T-helper 2 cell treated with Interferon-gamma antibody and Interleukin-4, amounts not matched to agents 5 μg/mL and 100 μg/mL, for 36 hours (primary cell): ENCODE results near the gene ZMYND15.
A peak's percentile ranks its signal among the peaks of the same experiment; 100 is the strongest.
"Not testable (repeated sequence)": the region's sequence is repeated elsewhere in the genome, so short reads cannot be mapped to it uniquely, and the experiment has no call there.

Source experiments
- DNase-seq: peaks from one replicate; pipeline ENCODE4 v3.0.0; 2021; ENCODE audit warnings: low spot score
- H3K27ac Mint-ChIP-seq: one replicate; pipeline ENCODE4 v1.8.0; 2021; ENCODE audit warnings: mild to moderate bottlenecking, mixed read lengths
- H3K27me3 Mint-ChIP-seq: one replicate; pipeline ENCODE4 v1.8.0; 2021; ENCODE audit warnings: low read depth, mixed read lengths
- H3K36me3 Mint-ChIP-seq: one replicate; pipeline ENCODE4 v1.8.0; 2021; ENCODE audit warnings: low read depth, mixed read lengths
- H3K4me1 Mint-ChIP-seq: one replicate; pipeline ENCODE4 v1.8.0; 2021; ENCODE audit warnings: low read depth, mixed read lengths
- H3K4me3 Mint-ChIP-seq: one replicate; pipeline ENCODE4 v1.8.0; 2022; ENCODE audit warnings: mild to moderate bottlenecking, moderate library complexity, mixed read lengths
- H3K9me3 Mint-ChIP-seq: one replicate; pipeline ENCODE4 v1.8.0; 2021; ENCODE audit warnings: mixed read lengths

Gene ZMYND15

GRCh38 chr17:4709794-4710692, 29.6 kb upstream of the ZMYND15 start, which contains the start of gene ARRB2:
TSS of gene ARRB2 (plus strand) at chr17:4710632. CDS start at chr17:4710722, 90 bp downstream.
- peak within 1 kb of the TSS; percentile 96 for H3K4me3 Mint-ChIP-seq
- peaks cover 27% of the 10 kb centered on the region for H3K36me3 Mint-ChIP-seq
- peaks cover 45% of the 10 kb centered on the region for H3K4me1 Mint-ChIP-seq
- H3K27me3 Mint-ChIP-seq, result no peaks in the 10 kb centered on the region
- peak; percentile 98 for DNase-seq
- H3K27ac Mint-ChIP-seq, result peak within 1 kb of the TSS; percentile 96
- H3K9me3 Mint-ChIP-seq, result peaks cover 5% of the 10 kb centered on the region

DNA sequence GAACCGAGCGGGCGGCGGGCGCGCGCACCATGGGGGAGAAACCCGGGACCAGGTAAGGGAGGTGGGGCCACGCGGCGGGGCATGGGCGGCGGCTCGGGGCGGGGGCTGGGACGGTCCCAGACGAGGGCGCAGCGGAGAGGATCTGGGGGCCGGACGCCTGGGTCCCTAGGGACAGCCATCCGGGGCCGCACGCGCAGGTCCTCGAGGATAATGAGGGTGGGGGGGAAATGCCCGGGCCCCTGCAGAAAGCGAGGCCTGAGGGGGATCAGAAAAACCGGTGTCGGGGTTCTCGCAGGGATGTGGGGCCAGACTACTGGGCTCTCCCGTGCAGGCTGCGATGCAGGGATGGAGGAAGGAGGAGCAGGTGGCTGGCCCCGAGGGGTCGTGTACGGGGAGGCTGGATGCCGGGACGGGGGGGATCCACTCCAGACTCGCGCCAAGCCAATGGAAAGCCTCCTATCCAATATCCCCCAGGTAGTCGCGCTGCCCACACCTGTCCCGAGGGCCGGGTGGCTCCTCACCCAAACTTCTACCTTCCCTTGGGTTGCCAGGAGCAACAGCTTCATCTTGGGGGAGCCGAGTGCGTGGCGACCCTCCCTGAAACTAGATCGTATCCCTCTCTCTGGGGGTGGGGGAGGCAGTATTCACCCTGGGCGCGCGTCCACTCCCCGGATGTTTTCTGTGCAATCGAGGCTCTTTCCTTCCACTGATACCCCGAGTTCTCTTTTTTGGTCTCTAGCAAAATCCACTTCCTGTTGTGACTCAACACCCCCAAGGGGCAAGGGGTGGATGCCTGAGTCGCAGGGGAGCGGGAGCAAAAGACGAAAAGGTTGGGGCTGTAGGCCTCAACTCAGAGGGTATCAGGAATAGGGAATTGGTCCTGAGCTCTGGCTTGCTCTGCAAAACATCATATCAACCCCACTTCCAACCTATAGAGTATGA, 28.7 kb upstream of the ZMYND15 start:
- peaks cover 49% of the 10 kb centered on the region for H3K4me1 Mint-ChIP-seq
- peak; percentile 55 for DNase-seq
- peak overlapping the region; percentile 96 for H3K27ac Mint-ChIP-seq
- peaks cover 5% of the 10 kb centered on the region for H3K9me3 Mint-ChIP-seq
- peak overlapping the region; percentile 96 for H3K4me3 Mint-ChIP-seq
- H3K27me3 Mint-ChIP-seq, result no peaks in the 10 kb centered on the region
- H3K36me3 Mint-ChIP-seq, result peaks cover 36% of the 10 kb centered on the region

GRCh38 chr17:4711661-4712181, 27.9 kb upstream of the ZMYND15 start:
- Mint-ChIP-seq H3K27me3 (no peaks in the 10 kb centered on the region), H3K4me1 (peaks cover 45% of the 10 kb centered on the region), H3K36me3 (peaks cover 39% of the 10 kb centered on the region), H3K27ac (peak overlapping the region; percentile 96), H3K4me3 (peak overlapping the region; percentile 96), H3K9me3 (peaks cover 5% of the 10 kb centered on the region)
- no peak for DNase-seq

DNA sequence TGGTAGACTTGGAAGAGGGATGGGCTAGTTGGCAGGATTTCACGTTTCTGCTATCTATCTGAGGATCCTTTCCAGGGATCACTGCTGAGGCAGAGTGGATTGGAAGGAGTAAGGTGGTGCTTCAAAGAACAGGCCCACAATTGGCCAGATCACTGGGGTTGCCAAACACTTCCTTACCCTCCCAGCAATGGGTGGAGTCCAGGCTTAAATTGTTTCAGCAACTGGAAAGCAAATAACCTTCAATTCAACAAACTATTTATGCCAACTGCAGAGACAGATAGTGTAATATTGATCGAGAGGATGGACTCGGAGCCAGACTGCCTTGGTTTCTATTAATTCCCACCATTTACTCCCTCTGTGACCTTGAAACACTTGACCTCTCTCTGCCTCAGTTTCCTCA, 27.1 kb upstream of the ZMYND15 start:
- Mint-ChIP-seq H3K4me1 (peaks cover 49% of the 10 kb centered on the region), H3K4me3 (peak overlapping the region; percentile 96), H3K27me3 (no peaks in the 10 kb centered on the region), H3K27ac (peak overlapping the region; percentile 96), H3K9me3 (peaks cover 5% of the 10 kb centered on the region), H3K36me3 (peaks cover 47% of the 10 kb centered on the region)
- DNase-seq, result no peak

- Mint-ChIP-seq H3K4me1 (peaks cover 43% of the 10 kb centered on the region), H3K27ac (peak overlapping the region; percentile 90), H3K36me3 (peaks cover 63% of the 10 kb centered on the region), H3K4me3 (peak overlapping the region; percentile 85)
- not testable (repeated sequence) for H3K27me3 Mint-ChIP-seq, H3K9me3 Mint-ChIP-seq, DNase-seq
These were observed 25.1 kb upstream of the ZMYND15 start for GRCh38 chr17:4714340-4715062.

GRCh38 chr17:4715063-4715744, 24.4 kb upstream of the ZMYND15 start:
- H3K9me3 Mint-ChIP-seq, result no peaks in the 10 kb centered on the region
- peak overlapping the region; percentile 90 for H3K27ac Mint-ChIP-seq
- peaks cover 68% of the 10 kb centered on the region for H3K36me3 Mint-ChIP-seq
- no peaks in the 10 kb centered on the region for H3K27me3 Mint-ChIP-seq
- peak overlapping the region; percentile 85 for H3K4me3 Mint-ChIP-seq
- H3K4me1 Mint-ChIP-seq, result peaks cover 39% of the 10 kb centered on the region
- no peak for DNase-seq

DNA sequence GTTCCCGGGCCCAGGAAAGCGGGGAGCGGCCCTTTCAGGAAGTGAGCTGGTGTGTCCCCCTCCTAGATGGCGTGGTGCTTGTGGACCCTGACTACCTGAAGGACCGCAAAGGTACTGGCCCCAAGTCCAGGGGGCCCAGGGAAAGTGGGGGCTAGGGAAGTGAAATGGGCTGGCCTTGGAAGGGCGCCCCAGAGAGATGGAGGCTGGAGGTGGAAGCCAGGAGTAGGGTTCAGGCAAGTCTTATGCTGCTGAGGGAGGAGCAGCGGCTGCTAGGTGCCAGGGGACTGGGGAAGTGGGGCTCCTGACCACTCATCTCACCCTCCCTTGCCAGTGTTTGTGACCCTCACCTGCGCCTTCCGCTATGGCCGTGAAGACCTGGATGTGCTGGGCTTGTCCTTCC, 23.6 kb upstream of the ZMYND15 start:
- Mint-ChIP-seq H3K9me3 (no peaks in the 10 kb centered on the region), H3K4me1 (peaks cover 39% of the 10 kb centered on the region), H3K36me3 (peaks cover 75% of the 10 kb centered on the region), H3K27ac (peak overlapping the region; percentile 90), H3K4me3 (peak overlapping the region; percentile 85), H3K27me3 (no peaks in the 10 kb centered on the region)
- DNase-seq, result no peak

DNA sequence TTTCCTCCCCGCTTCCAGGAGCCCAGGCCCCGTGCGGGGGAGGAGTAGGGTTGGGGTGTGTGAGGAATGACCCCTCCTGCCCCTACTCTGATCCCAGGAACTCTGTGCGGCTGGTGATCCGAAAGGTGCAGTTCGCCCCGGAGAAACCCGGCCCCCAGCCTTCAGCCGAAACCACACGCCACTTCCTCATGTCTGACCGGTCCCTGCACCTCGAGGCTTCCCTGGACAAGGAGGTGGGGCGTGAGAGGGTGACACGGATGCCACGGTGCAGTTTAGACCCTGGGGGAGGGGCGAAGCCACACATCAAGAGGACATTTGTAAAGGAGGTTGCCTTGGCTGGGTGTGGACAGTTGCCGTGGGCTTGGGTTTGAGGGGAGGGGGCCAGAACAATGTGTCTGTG, 21.8 kb upstream of the ZMYND15 start:
- Mint-ChIP-seq H3K9me3 (no peaks in the 10 kb centered on the region), H3K4me1 (peaks cover 25% of the 10 kb centered on the region), H3K36me3 (peaks cover 71% of the 10 kb centered on the region), H3K27ac (no peak overlapping the region), H3K27me3 (no peaks in the 10 kb centered on the region), H3K4me3 (no peak overlapping the region)
- no peak for DNase-seq

DNA sequence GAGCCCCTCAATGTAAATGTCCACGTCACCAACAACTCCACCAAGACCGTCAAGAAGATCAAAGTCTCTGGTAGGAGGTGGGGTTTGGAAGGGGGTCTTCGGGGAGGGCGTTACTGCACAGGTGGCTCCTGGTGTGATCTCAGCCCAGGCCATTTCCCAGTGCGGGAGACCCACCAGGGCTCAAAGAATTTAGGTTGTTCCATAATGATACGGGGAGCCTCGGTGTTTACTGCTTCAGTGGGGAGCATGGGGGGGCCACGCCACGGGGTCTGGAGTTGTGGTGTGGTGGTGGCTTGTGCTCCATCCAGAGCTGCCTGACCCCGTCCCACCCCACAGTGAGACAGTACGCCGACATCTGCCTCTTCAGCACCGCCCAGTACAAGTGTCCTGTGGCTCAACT, 21.4 kb upstream of the ZMYND15 start:
- H3K36me3 Mint-ChIP-seq, result peaks cover 69% of the 10 kb centered on the region

DNA sequence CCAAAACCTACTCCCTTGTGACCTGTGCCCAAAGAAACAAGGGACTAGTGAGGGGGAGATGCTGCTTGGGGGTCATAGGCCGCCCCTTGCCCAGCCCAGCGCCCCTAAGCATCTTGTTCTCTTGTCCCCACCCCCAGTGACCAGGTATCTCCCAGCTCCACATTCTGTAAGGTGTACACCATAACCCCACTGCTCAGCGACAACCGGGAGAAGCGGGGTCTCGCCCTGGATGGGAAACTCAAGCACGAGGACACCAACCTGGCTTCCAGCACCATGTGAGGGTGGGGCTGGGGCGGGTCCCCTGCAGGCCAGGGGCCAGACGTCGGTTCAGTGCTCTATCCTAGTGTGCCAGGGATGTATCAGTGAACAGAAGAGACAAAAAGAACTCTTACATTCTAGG, 20.5 kb upstream of the ZMYND15 start:
- no peak for DNase-seq
- Mint-ChIP-seq H3K4me3 (no peak overlapping the region), H3K27ac (no peak overlapping the region), H3K27me3 (no peaks in the 10 kb centered on the region), H3K4me1 (peaks cover 19% of the 10 kb centered on the region), H3K36me3 (peaks cover 63% of the 10 kb centered on the region), H3K9me3 (no peaks in the 10 kb centered on the region)

More for the DNA sequence above, 21.4 kb upstream of the ZMYND15 start:
- H3K4me1 Mint-ChIP-seq, result peaks cover 25% of the 10 kb centered on the region
- H3K4me3 Mint-ChIP-seq, result no peak overlapping the region
- H3K27me3 Mint-ChIP-seq, result no peaks in the 10 kb centered on the region
- no peak overlapping the region for H3K27ac Mint-ChIP-seq
- H3K9me3 Mint-ChIP-seq, result no peaks in the 10 kb centered on the region
- DNase-seq, result no peak

DNA sequence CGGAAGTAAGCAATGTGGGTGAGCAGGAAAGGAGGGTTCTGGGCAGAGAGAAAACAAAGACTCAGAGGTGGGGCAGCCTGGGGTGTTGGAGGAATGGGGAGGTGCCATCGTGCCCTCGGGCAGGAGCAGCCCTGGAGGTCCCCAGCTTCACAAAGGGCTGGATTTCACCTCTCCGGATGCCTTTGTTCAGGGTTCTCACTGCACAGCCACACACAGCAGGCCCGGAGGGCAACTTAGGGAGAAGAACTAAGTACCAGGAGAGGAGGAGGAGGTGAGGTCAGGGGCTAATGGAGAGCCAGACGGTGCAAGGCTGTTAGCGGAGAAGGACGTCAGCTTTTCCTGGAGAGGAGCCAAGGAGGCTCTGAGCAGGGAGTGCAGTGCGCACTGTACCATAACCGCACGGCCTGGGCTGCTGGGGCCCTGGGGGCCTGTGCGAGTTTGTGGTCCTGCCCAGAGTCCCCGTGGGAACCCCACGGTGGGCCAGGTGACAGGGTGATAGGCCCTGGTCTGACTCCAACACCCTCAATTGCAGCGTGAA, 19.9 kb upstream of the ZMYND15 start:
- Mint-ChIP-seq H3K27me3 (no peaks in the 10 kb centered on the region), H3K4me1 (peaks cover 18% of the 10 kb centered on the region), H3K9me3 (no peaks in the 10 kb centered on the region), H3K27ac (peak overlapping the region; percentile 17), H3K4me3 (no peak overlapping the region), H3K36me3 (peaks cover 61% of the 10 kb centered on the region)
- DNase-seq, result no peak

GRCh38 chr17:4720787-4721186, 18.8 kb upstream of the ZMYND15 start:
- no peak for DNase-seq
- peaks cover 11% of the 10 kb centered on the region for H3K4me1 Mint-ChIP-seq
- peaks cover 53% of the 10 kb centered on the region for H3K36me3 Mint-ChIP-seq
- H3K4me3 Mint-ChIP-seq, result no peak overlapping the region
- H3K9me3 Mint-ChIP-seq, result no peaks in the 10 kb centered on the region
- no peaks in the 10 kb centered on the region for H3K27me3 Mint-ChIP-seq
- H3K27ac Mint-ChIP-seq, result peak overlapping the region; percentile 36
